OCI-LY7 (cell line): ENCODE measurements around the gene VPS72. TPM values are rescaled to one million over a fixed set of nuclear protein-coding genes. Genes with fewer than 3 reads are reported as not detected.
A peak's percentile ranks its signal among the peaks of the same experiment; 100 is the strongest.

Experiments
- Bru-seq: library from RNA; stranded (reverse); fragments of 400-500 nt; gene quantifications from one replicate; lab custom pipeline; 2021; lab: Mats Ljungman, UMichigan
- BruChase-seq, 2 experiments: library from RNA; stranded (reverse); fragments of 400-500 nt; gene quantifications; one replicate each; lab custom pipeline; 2021; lab: Mats Ljungman, UMichigan
- BruUV-seq: library from RNA; stranded (reverse); fragments of 400-500 nt; replicated peaks from 2 replicates; lab custom pipeline; 2021; lab: Mats Ljungman, UMichigan
- CTCF ChIA-PET: fragments of 300-600 bp; sonication (Branson Sonifier 250); formaldehyde crosslinking; loops from one replicate; lab custom pipeline; 2022; ENCODE audit warnings: antibody characterized with exemption; ENCODE audit not compliant: unreplicated experiment; lab: Charles Lee
- POLR2A ChIA-PET: fragments of 300-600 bp; sonication (Branson Sonifier 250); formaldehyde crosslinking; loops from one replicate; lab custom pipeline; 2022; ENCODE audit warnings: antibody characterized with exemption; lab: Charles Lee
- DNase-seq: peaks from one replicate; pipeline ENCODE4 v3.0.0-alpha.2; 2015; ENCODE audit warnings: low spot score
- H2AFZ ChIP-seq: fragments of 200-600 bp; sonication (generic), shearing (Covaris generic); 2 replicates; pipeline ENCODE4 v1.6.1; 2014; ENCODE audit warnings: mild to moderate bottlenecking, antibody characterized with exemption, low read length, moderate library complexity
- H3K27ac ChIP-seq: fragments of 200-600 bp; sonication (generic); 2 replicates; pipeline ENCODE4 v1.5.1; 2014; ENCODE audit warnings: mixed run types, low read depth, mild to moderate bottlenecking, moderate library complexity, low read length, inconsistent platforms; ENCODE audit not compliant: poor library complexity, severe bottlenecking
- H3K36me3 ChIP-seq: fragments of 200-600 bp; sonication (generic); 2 replicates; pipeline ENCODE4 v1.6.1; 2014; ENCODE audit warnings: mild to moderate bottlenecking, antibody characterized with exemption, low read length, moderate library complexity, mixed read lengths; ENCODE audit not compliant: insufficient read depth
- H3K4me1 ChIP-seq: fragments of 200-600 bp; sonication (generic); 2 replicates; pipeline ENCODE4 v1.5.1; 2014; ENCODE audit warnings: mild to moderate bottlenecking, low read length; ENCODE audit not compliant: insufficient read depth, poor library complexity, severe bottlenecking
- H3K4me2 ChIP-seq: fragments of 200-600 bp; sonication (generic); 2 replicates; pipeline ENCODE4 v1.6.1; 2014; ENCODE audit warnings: mild to moderate bottlenecking, low read length
- H3K4me3 ChIP-seq: fragments of 200-600 bp; sonication (generic); 2 replicates; pipeline ENCODE4 v1.5.1; 2014; ENCODE audit warnings: mild to moderate bottlenecking, low read depth, low read length; ENCODE audit not compliant: poor library complexity, severe bottlenecking
- H3K79me2 ChIP-seq: fragments of 200-600 bp; sonication (generic); 2 replicates; pipeline ENCODE4 v1.6.1; 2016; ENCODE audit warnings: low read depth, mild to moderate bottlenecking, low read length, moderate library complexity, mixed read lengths; ENCODE audit not compliant: insufficient read depth
- H3K9me2 ChIP-seq: fragments of 200-600 bp; sonication (generic); 2 replicates; pipeline ENCODE4 v1.6.1; 2016; ENCODE audit warnings: mild to moderate bottlenecking, low read length, mixed read lengths; ENCODE audit not compliant: insufficient read depth
- H3K9me3 ChIP-seq: fragments of 200-600 bp; sonication (generic); 2 replicates; pipeline ENCODE4 v1.6.1; 2014; ENCODE audit warnings: mild to moderate bottlenecking, mixed run types, low read length, mixed read lengths
- H4K20me1 ChIP-seq: fragments of 200-600 bp; sonication (generic); 2 replicates; pipeline ENCODE4 v1.6.1; 2014; ENCODE audit warnings: mild to moderate bottlenecking, antibody characterized with exemption, low read length, moderate library complexity, mixed read lengths; ENCODE audit not compliant: insufficient read depth
- CTCF ChIP-seq: fragments of 200-600 bp; sonication (generic); conservative IDR thresholded peaks from 2 replicates; pipeline ENCODE4 v1.5.1; 2014; ENCODE audit warnings: mild to moderate bottlenecking, antibody characterized with exemption, low read length, moderate library complexity, mixed read lengths
- EZH2phosphoT487 ChIP-seq: fragments of 200-600 bp; sonication (generic); IDR thresholded peaks from 2 replicates; pipeline ENCODE4 v1.6.1; 2018; ENCODE audit warnings: low read depth, borderline replicate concordance, mild to moderate bottlenecking, mixed run types, antibody characterized with exemption, low read length, moderate library complexity, mixed read lengths
- intact Hi-C: fragments of 100-400 bp; cut with micrococcal nuclease; formaldehyde crosslinking; loops from one replicate; pipeline ENCODE4 v1.10.0; 2022; ENCODE audit not compliant: unreplicated experiment
- long read RNA-seq: library from polyadenylated mRNA; stranded (forward); transcript quantifications from one replicate; pipeline ENCODE4 v2.0.0, GENCODE V29; 2022
- total RNA-seq, 2 experiments: library from RNA; depleted of rRNA in 1 of 2; stranded (reverse); fragments of >200 nt in 1 of 2; shearing (Covaris generic) in 1 of 2; gene quantifications; 2 replicates each; pipeline ENCODE4 v1.2.3, GENCODE V29; 2014 to 2022

VPS72 gene
- total RNA-seq (2014; rRNA removed; shearing (Covaris generic)) (51.1 and 65.9 TPM in 2 replicates), total RNA-seq (2022) (54.3 and 67.9 TPM in 2 replicates), Bru-seq, nascent RNA (percentile 58 among the genes with signal in this experiment), BruChase-seq, experiment 1, labeled RNA remaining after a 6-hour chase (percentile 71 among the genes with signal in this experiment), BruChase-seq, experiment 2, labeled RNA remaining after a 2-hour chase (percentile 68 among the genes with signal in this experiment)
- long read RNA-seq, transcript VPS72-202 (6 exons, 1,527 nt): major isoform, 57 of 67 reads
- long read RNA-seq, partial matches to known transcripts: 3 of 67 reads
- long read RNA-seq, other reads (novel, unspliced or antisense): 5 of 67 reads

DNA sequence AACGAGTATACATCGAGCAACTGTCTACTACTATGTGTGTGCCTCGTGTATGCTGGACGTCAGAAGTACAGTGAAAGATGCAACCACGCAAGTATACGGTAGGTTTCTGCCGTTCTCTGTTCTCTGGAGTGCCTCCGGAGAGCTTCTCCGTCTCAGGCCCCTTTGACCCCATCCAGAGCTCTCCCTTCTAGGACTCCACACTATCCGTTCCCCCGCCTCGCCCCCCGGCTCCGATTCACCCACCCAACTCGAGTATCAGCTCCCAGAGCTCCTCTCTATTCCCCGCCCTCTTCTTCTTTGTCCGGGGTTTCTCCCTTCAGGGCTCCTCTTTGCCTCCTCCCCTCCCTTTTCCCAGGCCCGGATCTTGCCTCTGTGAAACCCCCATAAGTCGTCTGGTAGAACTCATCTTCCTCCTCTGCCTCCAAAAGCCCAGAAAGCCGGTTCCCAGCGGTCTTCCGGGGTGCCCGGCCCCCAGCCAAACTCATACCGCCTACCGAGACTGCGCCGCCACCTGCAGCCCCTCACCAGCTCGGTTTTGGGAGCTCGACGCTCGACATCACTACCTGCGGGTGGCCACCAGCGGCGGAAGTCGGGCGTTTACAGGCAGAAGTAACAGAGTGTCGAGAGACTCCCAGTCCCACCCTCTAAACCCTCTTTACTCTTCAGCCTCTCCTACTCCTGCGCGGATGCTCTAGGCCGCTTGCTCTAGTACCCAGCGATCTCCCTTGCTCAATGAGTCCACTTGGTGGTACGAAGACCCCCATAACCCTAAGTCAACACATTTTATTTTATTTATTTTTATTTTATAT is at the start of gene VPS72:
Gene VPS72, minus strand, starts transcription at position 561 of the 809 bp plus-strand sequence. Its CDS starts 76 bp downstream, at position 485.
- H3K79me2 ChIP-seq: peaks cover 16% of the 10 kb centered on the region
- peak within 1 kb of the TSS; percentile 100 for H3K4me2 ChIP-seq
- peak; percentile 94 for DNase-seq
- peak within 1 kb of the TSS; percentile 79 for H2AFZ ChIP-seq
- peaks cover 18% of the 10 kb centered on the region for H3K36me3 ChIP-seq
- peak within 1 kb of the TSS; percentile 91 for H3K4me3 ChIP-seq
- H3K27ac ChIP-seq: peak within 1 kb of the TSS; percentile 66
- POLR2A ChIA-PET: interaction anchor here (0.6 to 2.0 kb wide), 10 partner anchors 9 to 821 kb away, joined by 3 to 11 read pairs (median 4); partner anchors contain the start of genes LYSMD1, PIP5K1A, PSMD4 and SCNM1
- TF ChIP-seq CTCF (0 out of 2 replicates have a peak, but pooled peaks have one; percentile 26), EZH2phosphoT487 (no peak)
- H4K20me1 ChIP-seq: no peaks in the 10 kb centered on the region
- no peaks in the 10 kb centered on the region for H3K9me3 ChIP-seq
- intact Hi-C loops: no loop called here
- peaks cover 19% of the 10 kb centered on the region for H3K4me1 ChIP-seq
- CTCF ChIA-PET: interaction anchor here (0.5 to 1.2 kb wide), 3 partner anchors 14 to 187 kb away, joined by 3 to 4 read pairs (median 3); partner anchors contain the start of gene TMOD4
- BruUV-seq: no TSS peak
- H3K9me2 ChIP-seq: no peaks in the 10 kb centered on the region

DNA sequence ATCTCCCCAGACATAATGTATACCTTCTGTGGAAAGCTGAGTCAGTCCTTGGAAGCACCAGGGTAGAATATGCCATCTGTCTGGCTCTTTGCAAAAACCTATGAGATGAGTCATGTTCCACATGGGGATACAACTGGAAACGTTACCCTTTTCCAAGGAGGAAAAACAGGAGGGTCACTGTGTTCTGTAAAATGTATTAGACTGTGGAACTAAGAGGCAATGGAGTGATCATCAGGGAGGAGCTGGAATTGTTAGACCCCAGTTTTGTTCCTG is 48.4 kb upstream of the VPS72 start:
- BruUV-seq: no TSS peak
- Histone ChIP-seq H3K4me2 (no peak overlapping the region), H3K9me3 (no peaks in the 10 kb centered on the region), H3K4me1 (peaks cover 13% of the 10 kb centered on the region), H4K20me1 (no peaks in the 10 kb centered on the region), H3K27ac (peak overlapping the region; percentile 34), H3K36me3 (peaks cover 99% of the 10 kb centered on the region), H2AFZ (no peak overlapping the region), H3K79me2 (no peaks in the 10 kb centered on the region), H3K4me3 (no peak overlapping the region), H3K9me2 (no peaks in the 10 kb centered on the region)
- DNase-seq: no peak
- CTCF ChIA-PET: no interaction called here
- TF ChIP-seq EZH2phosphoT487: no peak
- TF ChIP-seq CTCF: no peak
- POLR2A ChIA-PET: no interaction called here
- intact Hi-C loops: no loop called here
